ENCODE results near the gene DOHH. TPM values are rescaled to one million over a fixed set of nuclear protein-coding genes. Genes with fewer than 3 reads are reported as not detected.

DOHH gene
- total and polyA plus RNA-seq, 4 donors = 1.4 to 12.0 (median 9.2) TPM

DNA sequence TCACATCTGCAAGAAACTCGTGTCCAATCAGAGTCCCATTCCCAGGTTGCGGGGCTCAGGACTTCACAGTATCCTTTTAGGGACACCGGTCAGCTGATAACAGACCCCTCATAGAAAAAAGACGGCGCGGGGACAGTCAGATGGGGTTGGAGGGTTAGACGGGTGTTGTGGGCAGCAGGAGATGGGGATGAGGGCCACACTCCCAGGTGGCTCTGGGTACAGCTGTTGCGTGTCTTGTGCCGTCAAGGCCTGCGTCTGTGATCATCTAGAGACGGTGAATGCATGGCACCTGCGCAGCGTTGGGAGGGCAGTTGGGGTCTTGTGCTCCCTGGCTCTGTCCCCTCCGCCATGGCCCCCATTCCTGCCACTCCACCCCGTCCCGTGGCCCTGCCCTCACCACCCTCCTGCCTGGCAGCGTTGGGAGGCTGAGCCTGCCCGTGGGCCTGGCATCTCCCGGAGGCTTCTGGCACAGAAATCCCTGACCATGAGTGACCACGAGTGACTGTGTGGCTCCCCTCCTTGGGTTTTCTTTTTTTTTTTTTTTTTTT is 24.5 kb upstream of the DOHH start (continued):
- TF ChIP-seq, protein P1, sequence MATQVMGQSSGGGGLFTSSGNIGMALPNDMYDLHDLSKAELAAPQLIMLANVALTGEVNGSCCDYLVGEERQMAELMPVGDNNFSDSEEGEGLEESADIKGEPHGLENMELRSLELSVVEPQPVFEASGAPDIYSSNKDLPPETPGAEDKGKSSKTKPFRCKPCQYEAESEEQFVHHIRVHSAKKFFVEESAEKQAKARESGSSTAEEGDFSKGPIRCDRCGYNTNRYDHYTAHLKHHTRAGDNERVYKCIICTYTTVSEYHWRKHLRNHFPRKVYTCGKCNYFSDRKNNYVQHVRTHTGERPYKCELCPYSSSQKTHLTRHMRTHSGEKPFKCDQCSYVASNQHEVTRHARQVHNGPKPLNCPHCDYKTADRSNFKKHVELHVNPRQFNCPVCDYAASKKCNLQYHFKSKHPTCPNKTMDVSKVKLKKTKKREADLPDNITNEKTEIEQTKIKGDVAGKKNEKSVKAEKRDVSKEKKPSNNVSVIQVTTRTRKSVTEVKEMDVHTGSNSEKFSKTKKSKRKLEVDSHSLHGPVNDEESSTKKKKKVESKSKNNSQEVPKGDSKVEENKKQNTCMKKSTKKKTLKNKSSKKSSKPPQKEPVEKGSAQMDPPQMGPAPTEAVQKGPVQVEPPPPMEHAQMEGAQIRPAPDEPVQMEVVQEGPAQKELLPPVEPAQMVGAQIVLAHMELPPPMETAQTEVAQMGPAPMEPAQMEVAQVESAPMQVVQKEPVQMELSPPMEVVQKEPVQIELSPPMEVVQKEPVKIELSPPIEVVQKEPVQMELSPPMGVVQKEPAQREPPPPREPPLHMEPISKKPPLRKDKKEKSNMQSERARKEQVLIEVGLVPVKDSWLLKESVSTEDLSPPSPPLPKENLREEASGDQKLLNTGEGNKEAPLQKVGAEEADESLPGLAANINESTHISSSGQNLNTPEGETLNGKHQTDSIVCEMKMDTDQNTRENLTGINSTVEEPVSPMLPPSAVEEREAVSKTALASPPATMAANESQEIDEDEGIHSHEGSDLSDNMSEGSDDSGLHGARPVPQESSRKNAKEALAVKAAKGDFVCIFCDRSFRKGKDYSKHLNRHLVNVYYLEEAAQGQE (IDR thresholded peaks at IDR 0.05) = no peak

DNA sequence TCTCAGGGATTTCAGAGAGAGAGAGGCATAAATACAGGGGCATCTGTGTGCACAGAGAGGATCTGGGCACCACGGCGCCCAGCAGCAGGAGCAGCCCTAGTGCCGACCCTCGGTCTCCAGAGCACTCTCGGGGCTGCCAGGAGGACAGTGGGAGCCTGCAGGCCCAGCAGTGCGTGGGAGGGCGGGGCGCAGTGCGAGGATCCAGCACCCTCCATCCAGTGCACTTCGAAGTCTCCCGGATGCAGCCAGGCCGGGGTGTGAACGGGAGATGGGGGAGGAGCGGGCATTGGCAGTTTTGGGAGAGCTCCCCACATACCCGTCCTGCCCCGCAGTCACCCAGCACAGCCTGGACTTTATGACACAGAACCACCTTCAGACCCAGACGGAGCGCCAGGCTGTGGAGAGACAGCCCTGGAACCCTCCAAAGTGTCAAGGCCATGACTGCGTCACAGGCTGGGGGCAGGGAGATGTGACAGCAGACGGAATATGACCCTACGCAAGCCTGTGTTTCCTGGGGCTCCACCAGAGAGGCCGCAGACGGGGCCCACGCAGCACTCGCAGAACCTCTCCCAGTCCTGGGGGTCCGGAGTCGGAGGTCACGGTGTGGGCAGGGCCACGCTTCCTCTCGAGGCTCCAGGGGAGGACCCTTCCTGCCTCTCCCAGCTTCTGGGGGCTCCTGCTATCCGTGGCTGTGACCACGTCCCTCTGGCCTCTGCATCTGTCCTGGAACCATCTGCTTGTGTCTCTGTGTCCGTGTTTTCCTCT is 23.8 kb upstream of the DOHH start:
- Histone ChIP-seq H3K4me3 (ENCODE audit: low read depth in 1 of 3, low read length in 3 of 3) (no peak overlapping the region), H3K9me3 (ENCODE audit: control insufficient read depth in 4 of 4, low read length in 3 of 4) (no peaks in the 10 kb centered on the region), H3K27me3 (ENCODE audit: control insufficient read depth in 4 of 4, insufficient read depth in 4 of 4, low read length in 3 of 4) (no peaks in the 10 kb centered on the region), H3K27ac (ENCODE audit: low read depth in 1 of 2, low read length in 2 of 2) (no peak overlapping the region), H3K36me3 (ENCODE audit: control insufficient read depth in 4 of 4, insufficient read depth in 3 of 4, low read depth in 1 of 4, low read length in 3 of 4) (peaks cover 4 to 33% (median 18%) of the 10 kb centered on the region in 4 donors), H3K9ac (ENCODE audit: low read depth in 1 of 2, low read length in 2 of 2) (no peak overlapping the region), H3K4me1 (ENCODE audit: control insufficient read depth in 4 of 4, insufficient read depth in 4 of 4, low read length in 3 of 4) (peaks cover 0 to 18% (median 9%) of the 10 kb centered on the region in 4 donors)
- peak; percentile 38 to 50 for TF ChIP-seq HNF4A (conservative IDR thresholded peaks at IDR 0.05)
- TF ChIP-seq, protein P2, sequence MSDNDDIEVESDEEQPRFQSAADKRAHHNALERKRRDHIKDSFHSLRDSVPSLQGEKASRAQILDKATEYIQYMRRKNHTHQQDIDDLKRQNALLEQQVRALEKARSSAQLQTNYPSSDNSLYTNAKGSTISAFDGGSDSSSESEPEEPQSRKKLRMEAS (IDR thresholded peaks at IDR 0.05) = no peak
- TF ChIP-seq RXRA (IDR thresholded peaks at IDR 0.05) = peak in 1 of 2 donors; percentile 16
- peak; percentile 38 for TF ChIP-seq SP1 (IDR thresholded peaks at IDR 0.05)
- no peak for TF ChIP-seq ZBTB33 (IDR thresholded peaks at IDR 0.05)
- no peak for DNase-seq (ENCODE audit: low spot score)
- WGBS = 85% methylated on average over 33 of the region's 33 CpGs

- WGBS = 94% methylated on average over 21 of the region's 21 CpGs
- H3K9ac ChIP-seq (ENCODE audit: low read depth in 1 of 2, low read length in 2 of 2) = no peak overlapping the region
- no peaks in the 10 kb centered on the region for H3K27me3 ChIP-seq (ENCODE audit: control insufficient read depth in 4 of 4, insufficient read depth in 4 of 4, low read length in 3 of 4)
- H3K4me1 ChIP-seq (ENCODE audit: control insufficient read depth in 4 of 4, insufficient read depth in 4 of 4, low read length in 3 of 4) = peaks cover 0 to 20% (median 10%) of the 10 kb centered on the region in 4 donors
- no peaks in the 10 kb centered on the region for H3K9me3 ChIP-seq (ENCODE audit: control insufficient read depth in 4 of 4, low read length in 3 of 4)
- no peak overlapping the region for H3K4me3 ChIP-seq (ENCODE audit: low read depth in 1 of 3, low read length in 3 of 3)
- no peak for DNase-seq (ENCODE audit: low spot score)
- no peak overlapping the region for H3K27ac ChIP-seq (ENCODE audit: low read depth in 1 of 2, low read length in 2 of 2)
- peaks cover 4 to 33% (median 18%) of the 10 kb centered on the region in 4 donors for H3K36me3 ChIP-seq (ENCODE audit: control insufficient read depth in 4 of 4, insufficient read depth in 3 of 4, low read depth in 1 of 4, low read length in 3 of 4)
- no peak for TF ChIP-seq SP1 (IDR thresholded peaks at IDR 0.05)
- TF ChIP-seq RAD21 (IDR thresholded peaks at IDR 0.05) = no peak
- TF ChIP-seq, protein P2 (IDR thresholded peaks at IDR 0.05) = no peak
- no peak for TF ChIP-seq CTCF (IDR thresholded peaks at IDR 0.05; ENCODE audit: low read depth, low read length, missing input control)
- TF ChIP-seq, protein P1 (IDR thresholded peaks at IDR 0.05) = no peak
- TF ChIP-seq NR2F2 (IDR thresholded peaks at IDR 0.05) = no peak
- no peak for TF ChIP-seq RXRA (IDR thresholded peaks at IDR 0.05)
- TF ChIP-seq FOXA2 (IDR thresholded peaks at IDR 0.05) = no peak
- no peak for TF ChIP-seq FOXA1 (IDR thresholded peaks at IDR 0.05)
- TF ChIP-seq ATF3 (IDR thresholded peaks at IDR 0.05) = no peak
- TF ChIP-seq TAF1 (conservative IDR thresholded peaks at IDR 0.05) = no peak
- TF ChIP-seq GABPA (IDR thresholded peaks at IDR 0.05 in 1 of 2, conservative IDR thresholded peaks at IDR 0.05 in 1 of 2) = no peak
Observed at GRCh38 chr19:3523361-3524077, 23.0 kb upstream of the DOHH start.

Measured in liver (tissue), 9 donors.